ENCODE measurements around the gene EPN2.

DNA sequence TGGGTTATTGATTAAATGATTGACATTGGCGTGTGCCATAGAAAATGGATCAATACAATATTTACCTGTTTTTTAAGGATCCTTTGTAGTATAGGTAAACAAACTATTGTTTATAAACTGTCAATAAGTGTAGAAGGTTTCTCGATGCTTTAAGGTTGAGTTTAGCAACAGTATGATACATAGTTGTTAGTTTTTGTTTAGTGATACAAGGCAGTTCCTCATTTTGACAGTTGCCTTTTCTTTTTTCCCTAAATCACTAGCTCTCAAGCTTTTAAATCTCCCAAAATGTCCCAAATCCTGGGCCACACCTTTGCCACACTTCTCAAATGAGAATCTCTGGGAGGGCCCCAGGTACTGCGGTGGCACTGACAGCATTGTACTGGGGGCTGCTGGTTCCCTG lies 57.3 kb downstream of the EPN2 start:
- TF ChIP-seq POLR2AphosphoS5 (IDR thresholded peaks at IDR 0.05; ENCODE audit: low read depth, low read length) (no peak), SIN3A (IDR thresholded peaks at IDR 0.05; ENCODE audit: borderline replicate concordance, insufficient read depth, low read length) (no peak), TAF1 (IDR thresholded peaks at IDR 0.05; ENCODE audit: borderline replicate concordance, insufficient read depth, low read length) (no peak), FOXP2 (optimal IDR thresholded peaks at IDR 0.05; ENCODE audit: borderline replicate concordance, extremely low read depth, extremely low read length, insufficient read depth) (no peak)
